Smooth muscle cell (in vitro differentiated cells): ENCODE measurements around the gene IFNA7. TPM values are rescaled to one million over a fixed set of nuclear protein-coding genes. Genes with fewer than 3 reads are reported as not detected.
A peak's percentile ranks its signal among the peaks of the same experiment; 100 is the strongest.
"Not testable (repeated sequence)": the region's sequence is repeated elsewhere in the genome, so short reads cannot be mapped to it uniquely, and the experiment has no call there.

Experiments used
- DNase-seq: peaks from one replicate; lab custom pipeline; 2025; ENCODE audit not compliant: unreplicated experiment; lab: John Stamatoyannopoulos, UW
- H2AFZ ChIP-seq: fragments of 200-600 bp; sonication (generic); 2 replicates; pipeline ENCODE4 v1.6.0; 2016; ENCODE audit warnings: antibody characterized with exemption, low read depth, mild to moderate bottlenecking
- H3F3A ChIP-seq: fragments of 200-600 bp; sonication (generic); 2 replicates; pipeline ENCODE4 v1.6.0; 2017; ENCODE audit warnings: antibody characterized with exemption, low read depth
- H3K27ac ChIP-seq: fragments of 200-600 bp; sonication (generic); 2 replicates; pipeline ENCODE4 v1.5.1; 2016; ENCODE audit warnings: low read depth, mild to moderate bottlenecking
- H3K27me3 ChIP-seq: fragments of 200-600 bp; sonication (generic); 2 replicates; pipeline ENCODE4 v1.6.1; 2016; ENCODE audit warnings: low read depth, mild to moderate bottlenecking
- H3K36me3 ChIP-seq: fragments of 200-600 bp; sonication (generic); 2 replicates; pipeline ENCODE4 v1.5.1; 2016; ENCODE audit warnings: low read depth
- H3K4me1 ChIP-seq: fragments of 200-600 bp; sonication (generic); 2 replicates; pipeline ENCODE4 v1.5.1; 2016; ENCODE audit warnings: low read depth
- H3K4me2 ChIP-seq: fragments of 200-600 bp; sonication (generic); 2 replicates; pipeline ENCODE4 v1.6.0; 2016; ENCODE audit warnings: mild to moderate bottlenecking
- H3K4me3 ChIP-seq: fragments of 200-600 bp; sonication (generic); 2 replicates; pipeline ENCODE4 v1.5.1; 2016; ENCODE audit warnings: mild to moderate bottlenecking
- H3K79me2 ChIP-seq: fragments of 200-600 bp; sonication (generic); 2 replicates; pipeline ENCODE4 v1.6.0; 2016; ENCODE audit warnings: low read depth, mild to moderate bottlenecking
- H3K9ac ChIP-seq: fragments of 200-600 bp; sonication (generic); 2 replicates; pipeline ENCODE4 v1.6.0; 2016; ENCODE audit warnings: low read depth
- H3K9me3 ChIP-seq: fragments of 200-600 bp; sonication (generic); replicated peaks from 2 replicates; pipeline ENCODE4 v1.5.1; 2016; ENCODE audit warnings: low read depth
- H4K20me1 ChIP-seq: fragments of 200-600 bp; sonication (generic); 2 replicates; pipeline ENCODE4 v1.6.0; 2016; ENCODE audit warnings: low read depth
- WGBS: methylation state at CpG from one replicate; pipeline ENCODE4 v1.1.7; 2016; ENCODE audit warnings: low lambda C conversion rate; 5-methylcytosine and 5-hydroxymethylcytosine counted together
- polyA plus RNA-seq: library from polyadenylated mRNA; unstranded; fragments of >200 nt; fragmentation: Nextera tagmentation; extraction: Ambion mirVana; gene quantifications from 2 replicates; pipeline ENCODE4 v1.2.1, GENCODE V29; 2016
- total RNA-seq: library from RNA; depleted of rRNA; stranded (reverse); fragments of >200 nt; gene quantifications from 2 replicates; pipeline ENCODE4 v1.2.3, GENCODE V29; 2014
- TF ChIP-seq, protein P1 (sequence below): fragments of 200-600 bp; sonication (generic); IDR thresholded peaks from 2 replicates; pipeline ENCODE4 v1.5.1; 2017; ENCODE audit warnings: borderline replicate concordance, mild to moderate bottlenecking, antibody characterized with exemption; ENCODE audit not compliant: insufficient read depth, poor library complexity, severe bottlenecking

The IFNA7 gene
- total and polyA plus RNA-seq, 2 experiments from 2014 or later = not detected

DNA sequence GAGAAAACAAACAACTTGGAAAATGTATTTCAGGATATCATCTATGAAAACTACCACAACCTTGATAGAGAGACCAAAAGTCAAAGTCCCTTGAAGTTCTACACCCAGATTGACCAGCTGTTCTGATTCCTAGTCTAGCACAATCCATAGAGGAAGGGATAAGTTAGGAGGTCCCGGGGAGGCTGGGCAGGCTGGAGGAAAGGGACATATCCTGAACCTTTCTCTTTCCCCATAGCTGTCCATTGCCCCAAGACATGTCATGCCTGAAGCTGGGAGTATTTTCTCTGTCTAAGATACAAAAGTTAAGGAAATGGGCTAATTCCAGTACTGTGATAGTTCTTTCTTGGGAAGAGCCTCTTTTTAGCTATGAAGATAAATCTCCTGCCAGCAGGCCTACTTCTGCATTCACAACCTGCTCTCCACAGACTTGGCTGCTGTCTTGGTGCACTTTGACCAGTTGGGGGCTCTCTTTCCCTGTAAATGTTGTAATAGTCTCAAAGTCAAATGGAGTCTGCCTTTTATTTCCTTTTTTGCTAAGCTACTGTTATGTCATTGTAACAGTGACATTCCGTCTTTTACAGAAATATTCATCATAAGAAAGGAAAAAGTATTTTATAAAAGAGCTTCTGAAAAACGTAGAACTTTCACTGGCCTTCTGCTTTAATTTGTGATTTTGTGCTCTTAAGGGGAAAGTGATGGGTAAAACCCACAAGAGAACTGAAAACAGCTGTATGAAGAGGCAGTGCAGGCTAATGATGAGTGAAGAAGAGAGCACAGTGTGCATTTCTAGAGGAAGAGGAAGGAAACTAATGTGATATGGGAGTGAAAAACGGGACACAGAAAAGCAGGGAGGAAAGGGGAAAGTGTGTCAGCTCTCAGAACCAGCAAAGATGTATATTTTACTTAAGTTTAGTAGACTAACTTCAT is 18.9 kb downstream of the IFNA7 start:
- not testable (repeated sequence) for H3K4me3 ChIP-seq, H3K9ac ChIP-seq, H3F3A ChIP-seq, H4K20me1 ChIP-seq, H3K79me2 ChIP-seq, H3K4me1 ChIP-seq, H3K27ac ChIP-seq, H3K36me3 ChIP-seq, H3K9me3 ChIP-seq, H2AFZ ChIP-seq, H3K27me3 ChIP-seq, H3K4me2 ChIP-seq, DNase-seq
- TF ChIP-seq, protein P1, sequence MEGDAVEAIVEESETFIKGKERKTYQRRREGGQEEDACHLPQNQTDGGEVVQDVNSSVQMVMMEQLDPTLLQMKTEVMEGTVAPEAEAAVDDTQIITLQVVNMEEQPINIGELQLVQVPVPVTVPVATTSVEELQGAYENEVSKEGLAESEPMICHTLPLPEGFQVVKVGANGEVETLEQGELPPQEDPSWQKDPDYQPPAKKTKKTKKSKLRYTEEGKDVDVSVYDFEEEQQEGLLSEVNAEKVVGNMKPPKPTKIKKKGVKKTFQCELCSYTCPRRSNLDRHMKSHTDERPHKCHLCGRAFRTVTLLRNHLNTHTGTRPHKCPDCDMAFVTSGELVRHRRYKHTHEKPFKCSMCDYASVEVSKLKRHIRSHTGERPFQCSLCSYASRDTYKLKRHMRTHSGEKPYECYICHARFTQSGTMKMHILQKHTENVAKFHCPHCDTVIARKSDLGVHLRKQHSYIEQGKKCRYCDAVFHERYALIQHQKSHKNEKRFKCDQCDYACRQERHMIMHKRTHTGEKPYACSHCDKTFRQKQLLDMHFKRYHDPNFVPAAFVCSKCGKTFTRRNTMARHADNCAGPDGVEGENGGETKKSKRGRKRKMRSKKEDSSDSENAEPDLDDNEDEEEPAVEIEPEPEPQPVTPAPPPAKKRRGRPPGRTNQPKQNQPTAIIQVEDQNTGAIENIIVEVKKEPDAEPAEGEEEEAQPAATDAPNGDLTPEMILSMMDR = peak; percentile 48
- WGBS = 31% methylated on average over 4 of the region's 4 CpGs

DNA sequence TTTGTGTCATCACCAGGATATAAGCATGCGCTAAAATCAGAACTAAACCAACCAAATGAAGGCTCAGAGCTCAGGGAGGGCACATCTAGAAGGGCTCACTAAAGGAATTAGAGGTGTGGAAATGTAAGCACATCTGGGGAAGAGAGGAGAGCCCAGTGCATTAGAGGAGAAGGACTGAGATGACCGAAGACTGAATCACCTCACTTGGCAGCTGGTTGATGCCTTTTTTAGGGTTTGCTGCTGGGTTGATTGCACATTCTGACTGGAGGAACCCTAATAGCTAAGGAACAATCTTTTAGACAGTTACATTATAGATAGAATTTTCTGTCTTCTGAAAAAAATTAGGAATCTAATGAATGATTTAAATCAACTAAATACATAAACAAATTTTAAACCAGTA is 27.3 kb downstream of the IFNA7 start:
- H3K4me3 ChIP-seq = no peak overlapping the region
- no peaks in the 10 kb centered on the region for H3K36me3 ChIP-seq
- H3K79me2 ChIP-seq = no peaks in the 10 kb centered on the region
- H4K20me1 ChIP-seq = no peaks in the 10 kb centered on the region
- no peaks in the 10 kb centered on the region for H3K4me1 ChIP-seq
- TF ChIP-seq, protein P1 = no peak
- 91% methylated on average over 2 of the region's 2 CpGs for WGBS
- H3K27ac ChIP-seq = no peak overlapping the region
- H3K4me2 ChIP-seq = no peak overlapping the region
- H3K9ac ChIP-seq = no peak overlapping the region
- no peaks in the 10 kb centered on the region for H3K9me3 ChIP-seq
- no peaks in the 10 kb centered on the region for H3F3A ChIP-seq
- DNase-seq = no peak
- H2AFZ ChIP-seq = no peak overlapping the region
- H3K27me3 ChIP-seq = peaks cover 23% of the 10 kb centered on the region

DNA sequence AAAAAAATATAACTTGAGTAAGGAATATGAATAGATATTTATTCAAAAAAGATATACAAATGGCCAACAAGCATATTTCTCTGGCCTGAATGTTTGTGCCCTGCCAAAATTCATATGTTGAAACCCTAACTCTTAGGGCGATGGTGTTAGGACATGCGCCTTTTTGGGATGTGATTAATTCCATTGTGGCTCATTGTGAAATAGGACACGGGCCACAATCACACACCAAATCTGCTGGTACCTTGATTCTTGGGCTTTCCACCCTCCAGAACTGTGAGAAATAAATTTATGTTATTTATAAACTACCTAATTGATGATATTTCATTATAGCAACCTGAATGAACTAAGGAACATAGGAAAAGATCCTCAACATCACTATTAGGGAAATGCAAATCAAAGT is 29.8 kb downstream of the IFNA7 start:
- Histone ChIP-seq H3K79me2 (no peaks in the 10 kb centered on the region), H3K36me3 (no peaks in the 10 kb centered on the region), H3K4me1 (no peaks in the 10 kb centered on the region), H3K4me3 (no peak overlapping the region), H3K4me2 (no peak overlapping the region), H3F3A (no peaks in the 10 kb centered on the region), H3K27me3 (peaks cover 19% of the 10 kb centered on the region), H4K20me1 (no peaks in the 10 kb centered on the region), H3K9ac (no peak overlapping the region), H3K27ac (no peak overlapping the region), H2AFZ (no peak overlapping the region), H3K9me3 (no peaks in the 10 kb centered on the region)
- WGBS = 92% methylated on average over 3 of the region's 3 CpGs
- TF ChIP-seq, protein P1 = no peak
- no peak for DNase-seq

DNA sequence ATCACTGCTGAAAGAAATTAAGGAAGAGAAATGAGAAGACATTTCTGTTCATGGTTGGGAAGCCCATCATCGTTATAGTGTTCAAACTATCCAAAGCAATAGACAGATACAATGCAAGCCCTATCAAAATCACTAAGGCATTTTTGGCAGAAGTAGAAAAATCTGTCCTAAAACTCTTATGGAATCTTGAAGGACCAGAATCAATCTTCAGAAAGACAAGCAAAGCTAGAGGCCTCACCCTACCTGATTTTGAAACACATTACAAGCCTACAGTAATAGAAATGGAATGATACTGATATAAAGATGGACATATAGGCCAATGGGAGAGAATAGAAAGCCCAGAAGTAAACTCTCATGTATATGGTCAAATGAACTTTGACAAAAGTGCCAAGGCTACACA is 30.7 kb downstream of the IFNA7 start:
- Histone ChIP-seq H3K4me1 (no peaks in the 10 kb centered on the region), H3K36me3 (no peaks in the 10 kb centered on the region), H3K9ac (no peak overlapping the region), H3K4me2 (no peak overlapping the region), H2AFZ (no peak overlapping the region), H3F3A (no peaks in the 10 kb centered on the region), H3K27me3 (peaks cover 12% of the 10 kb centered on the region), H4K20me1 (no peaks in the 10 kb centered on the region), H3K79me2 (no peaks in the 10 kb centered on the region), H3K27ac (no peak overlapping the region), H3K4me3 (no peak overlapping the region), H3K9me3 (no peaks in the 10 kb centered on the region)
- no peak for DNase-seq
- TF ChIP-seq, protein P1 = no peak
- WGBS = 70% methylated on average over 1 of the region's 1 CpG

DNA sequence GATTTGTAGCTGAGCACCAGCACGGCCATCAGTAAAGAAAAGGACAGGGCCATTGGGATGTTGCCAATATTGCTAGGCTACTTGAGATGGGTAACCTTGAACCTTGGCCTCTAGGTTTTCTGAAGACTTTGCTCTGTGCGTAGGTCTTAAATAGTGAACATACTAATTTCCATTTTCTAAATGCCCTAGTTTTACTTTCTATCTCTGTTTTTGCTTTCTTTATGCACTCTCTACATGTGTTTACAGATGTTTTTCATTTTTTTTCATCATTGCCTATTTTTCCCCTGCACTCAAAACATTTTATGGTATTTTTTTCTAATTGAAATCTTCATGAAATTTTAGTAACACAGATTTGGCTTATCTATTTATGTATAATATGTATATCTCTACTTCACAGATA is 35.4 kb downstream of the IFNA7 start, which contains the start of gene IFNA21:
IFNA21 (minus strand) TSS at position 101 of the 400 bp plus-strand sequence; CDS start at position 53, 48 bp downstream.
- WGBS = 92% methylated on average over 2 of the region's 2 CpGs
- H3K27me3 ChIP-seq, H3K9ac ChIP-seq, H3K4me3 ChIP-seq, H3K9me3 ChIP-seq, H3K79me2 ChIP-seq, H2AFZ ChIP-seq, H3K36me3 ChIP-seq, H3K4me1 ChIP-seq, H3F3A ChIP-seq, H3K4me2 ChIP-seq, H3K27ac ChIP-seq, H4K20me1 ChIP-seq, DNase-seq: not testable (repeated sequence)
